ENCODE data around the gene ANKUB1. TPM values are rescaled to one million over a fixed set of nuclear protein-coding genes. Genes with fewer than 3 reads are reported as not detected.

The ANKUB1 gene
- total RNA-seq, 2 experiments from 2014 or later: not detected

- Mint-ChIP-seq H3K9me3 (ENCODE audit: low read depth) (no peaks in the 10 kb centered on the region), H3K27ac (no peak overlapping the region), H3K4me3 (no peak overlapping the region), H3K36me3 (ENCODE audit: low read depth) (no peaks in the 10 kb centered on the region), H3K27me3 (peaks cover 9% of the 10 kb centered on the region), H3K4me1 (no peaks in the 10 kb centered on the region)
- ATAC-seq (no peak), DNase-seq (no peak)
- POLR2A ChIA-PET: no interaction called here
- intact Hi-C loops (cut with DNase I, micrococcal nuclease): no loop called here
- CTCF ChIA-PET: interaction anchor here (0.8 to 1.6 kb wide), 2 partner anchors 10 to 26 kb away, joined by 3 to 8 read pairs; no protein-coding TSS in a partner anchor
Measured at GRCh38 chr3:149781741-149782140, 10.6 kb downstream of the ANKUB1 start.

DNA sequence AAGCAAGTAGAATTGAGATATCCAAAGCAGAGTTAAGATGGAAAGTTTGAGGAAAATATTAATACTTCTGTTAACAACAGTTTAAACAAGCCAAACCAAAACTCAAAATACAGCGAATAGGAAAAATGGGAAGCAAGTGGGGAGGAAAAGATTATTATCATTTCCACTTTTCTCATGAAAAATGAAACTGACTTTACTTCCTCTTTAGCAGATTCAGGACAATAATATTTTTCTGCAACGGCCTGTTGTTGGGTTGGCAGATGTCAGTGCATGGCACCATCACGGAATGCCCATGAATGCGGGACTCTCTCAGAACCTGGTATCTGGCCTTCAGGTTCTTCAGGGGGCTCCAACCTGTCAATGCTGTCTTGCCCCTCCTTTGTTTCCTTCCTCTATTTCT lies 11.1 kb downstream of the ANKUB1 start:
- no peaks in the 10 kb centered on the region for H3K36me3 Mint-ChIP-seq (ENCODE audit: low read depth)
- DNase-seq (no peak), ATAC-seq (no peak)
- H3K4me1 Mint-ChIP-seq: no peaks in the 10 kb centered on the region
- POLR2A ChIA-PET: no interaction called here
- no peaks in the 10 kb centered on the region for H3K9me3 Mint-ChIP-seq (ENCODE audit: low read depth)
- CTCF ChIA-PET: interaction anchor here (0.8 to 1.6 kb wide), 2 partner anchors 10 to 27 kb away, joined by 3 to 8 read pairs; no protein-coding TSS in a partner anchor
- no peak overlapping the region for H3K27ac Mint-ChIP-seq
- no peak overlapping the region for H3K4me3 Mint-ChIP-seq
- intact Hi-C loops (cut with DNase I, micrococcal nuclease): no loop called here
- H3K27me3 Mint-ChIP-seq: peaks cover 6% of the 10 kb centered on the region

DNA sequence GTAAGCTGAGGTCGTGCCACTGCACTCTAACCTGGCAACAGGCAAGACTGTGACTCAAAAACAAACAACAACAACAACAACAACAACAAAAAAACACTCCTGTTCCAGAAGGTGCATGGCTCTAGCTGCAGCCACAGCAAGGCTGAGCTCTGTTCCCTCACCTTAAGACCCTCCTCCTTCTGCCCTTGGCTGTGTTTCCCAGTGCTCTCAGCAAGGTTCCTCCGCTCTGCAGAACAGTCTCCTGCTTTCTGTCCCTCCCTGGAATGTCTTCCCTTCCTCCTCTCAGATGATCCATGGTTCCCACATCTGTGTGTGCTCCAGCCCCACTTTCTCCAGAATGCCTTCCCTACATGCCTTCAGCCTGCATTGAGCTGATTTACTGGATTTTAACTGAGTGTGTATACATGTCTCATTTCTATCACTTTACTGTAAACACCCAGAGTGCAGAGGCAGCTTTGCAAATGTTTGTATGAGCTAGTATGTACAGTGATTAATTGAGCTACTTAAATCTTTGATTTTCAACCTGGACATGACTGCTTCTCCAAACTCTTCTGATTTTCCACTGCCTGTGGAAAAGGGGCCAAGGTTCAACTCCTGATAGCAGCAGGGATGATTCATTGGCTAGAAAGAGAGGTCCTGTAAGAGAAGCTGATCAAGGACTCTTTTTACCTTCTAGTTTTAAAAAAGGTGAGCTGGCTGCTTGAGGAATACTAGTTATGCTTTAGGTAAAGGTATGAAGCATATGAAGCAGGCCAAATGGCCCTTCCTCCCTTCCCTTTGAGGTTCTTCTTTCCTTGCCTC lies 14.7 kb downstream of the ANKUB1 start:
- peaks cover 6% of the 10 kb centered on the region for H3K27me3 Mint-ChIP-seq
- no peaks in the 10 kb centered on the region for H3K4me1 Mint-ChIP-seq
- intact Hi-C loops (cut with DNase I, micrococcal nuclease): loop anchor here in 1 of 2 experiments (10.0 kb wide), 1 partner anchor 407 kb away; no protein-coding TSS in a partner anchor
- CTCF ChIA-PET: interaction anchor here (0.6 to 1.7 kb wide), 5 partner anchors 9 to 246 kb away, joined by 3 to 5 read pairs (median 3); no protein-coding TSS in a partner anchor
- ATAC-seq (no peak), DNase-seq (no peak)
- no peak overlapping the region for H3K27ac Mint-ChIP-seq
- H3K9me3 Mint-ChIP-seq (ENCODE audit: low read depth): no peaks in the 10 kb centered on the region
- H3K4me3 Mint-ChIP-seq: no peak overlapping the region
- H3K36me3 Mint-ChIP-seq (ENCODE audit: low read depth): no peaks in the 10 kb centered on the region
- POLR2A ChIA-PET: no interaction called here

- peaks cover 12% of the 10 kb centered on the region for H3K27me3 Mint-ChIP-seq
- DNase-seq (no peak), ATAC-seq (no peak)
- ChIA-PET POLR2A (interaction anchor here (0.7 kb wide), 1 partner anchor 19 kb away, joined by 4 read pairs; no protein-coding TSS in a partner anchor), CTCF (interaction anchor here (0.7 to 1.7 kb wide), 4 partner anchors 16 to 208 kb away, joined by 3 to 7 read pairs (median 4); partner anchors contain the start of gene ANKUB1)
- no peak overlapping the region for H3K4me3 Mint-ChIP-seq
- H3K4me1 Mint-ChIP-seq: no peaks in the 10 kb centered on the region
- H3K27ac Mint-ChIP-seq: no peak overlapping the region
- H3K9me3 Mint-ChIP-seq (ENCODE audit: low read depth): no peaks in the 10 kb centered on the region
- intact Hi-C loops (cut with DNase I, micrococcal nuclease): loop anchor here in 1 of 2 experiments (10.0 kb wide), 1 partner anchor 409 kb away; no protein-coding TSS in a partner anchor
- no peaks in the 10 kb centered on the region for H3K36me3 Mint-ChIP-seq (ENCODE audit: low read depth)
Measured at GRCh38 chr3:149776170-149776569, 16.2 kb downstream of the ANKUB1 start.

DNA sequence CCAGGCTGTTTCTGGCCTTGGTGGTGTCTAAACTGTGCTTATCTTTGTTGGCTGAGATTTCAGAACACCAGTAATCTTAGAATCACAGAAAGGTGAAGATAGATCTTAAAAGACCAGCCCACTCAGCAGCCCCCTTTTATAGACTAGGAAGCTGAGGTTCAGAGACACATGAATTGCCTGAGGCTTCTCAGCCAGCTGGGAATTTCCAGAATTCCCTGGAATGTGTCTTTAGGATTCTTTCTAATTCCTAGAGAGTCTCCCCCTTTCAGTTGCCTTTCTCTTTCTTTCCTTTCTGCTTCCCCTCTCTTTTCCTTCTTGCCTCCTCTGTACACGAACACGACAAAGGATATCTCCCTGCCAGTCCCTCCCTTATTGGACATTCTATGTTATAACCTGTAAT lies 19.5 kb downstream of the ANKUB1 start:
- no peaks in the 10 kb centered on the region for H3K36me3 Mint-ChIP-seq (ENCODE audit: low read depth)

DNA sequence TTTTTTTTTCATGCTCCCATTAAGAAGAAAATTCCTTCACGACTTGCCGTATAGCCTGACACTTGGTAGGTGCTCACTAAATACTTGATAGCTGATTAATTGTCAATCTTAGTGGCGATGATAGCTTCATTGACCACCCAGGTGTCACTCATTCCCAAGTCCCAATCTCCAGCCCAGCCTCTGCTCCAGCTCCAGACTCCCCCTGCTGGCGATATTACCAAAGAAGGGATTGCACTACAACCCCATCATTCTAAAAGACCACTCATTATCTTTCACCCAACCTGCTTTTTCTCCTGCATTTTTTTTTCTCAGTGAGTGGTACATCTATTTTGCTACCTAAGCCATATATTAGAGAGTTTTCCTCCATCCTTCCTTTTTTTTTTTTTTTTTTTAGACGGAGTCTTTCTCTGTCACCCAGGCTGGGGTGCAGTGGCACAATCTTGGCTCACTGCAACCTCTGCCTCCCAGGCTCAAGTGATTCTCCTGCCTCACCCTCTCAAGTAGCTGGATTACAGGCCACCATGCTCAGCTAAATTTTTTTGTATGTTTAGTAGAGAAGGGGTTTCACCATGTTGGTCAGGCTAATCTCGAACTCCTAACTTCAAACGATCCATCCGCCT lies 20.6 kb downstream of the ANKUB1 start:
- no peak overlapping the region for H3K27ac Mint-ChIP-seq
- ATAC-seq: peak; percentile 49
- H3K4me1 Mint-ChIP-seq: no peaks in the 10 kb centered on the region
- POLR2A ChIA-PET: interaction anchor here (0.7 kb wide), 1 partner anchor 21 kb away, joined by 3 read pairs; no protein-coding TSS in a partner anchor
- no peak overlapping the region for H3K4me3 Mint-ChIP-seq
- no peaks in the 10 kb centered on the region for H3K36me3 Mint-ChIP-seq (ENCODE audit: low read depth)
- CTCF ChIA-PET: interaction anchor here (0.6 to 8.2 kb wide), 33 partner anchors 8 to 436 kb away, joined by 3 to 46 read pairs (median 4); partner anchors contain the start of gene COMMD2
- H3K9me3 Mint-ChIP-seq (ENCODE audit: low read depth): no peaks in the 10 kb centered on the region
- H3K27me3 Mint-ChIP-seq: peaks cover 11% of the 10 kb centered on the region
- intact Hi-C loops (cut with DNase I, micrococcal nuclease): loop anchor here (1.0 to 10.0 kb wide), 5 partner anchors 202 to 413 kb away; no protein-coding TSS in a partner anchor
- peak; percentile 65 for DNase-seq

More for the DNA sequence above, 19.5 kb downstream of the ANKUB1 start:
- H3K4me3 Mint-ChIP-seq: no peak overlapping the region
- intact Hi-C loops (cut with DNase I, micrococcal nuclease): loop anchor here in 1 of 2 experiments (5.0 to 10.0 kb wide), 3 partner anchors 241 to 412 kb away; no protein-coding TSS in a partner anchor
- ChIA-PET CTCF (interaction anchor here (0.7 to 8.2 kb wide), 10 partner anchors 18 to 245 kb away, joined by 3 to 46 read pairs (median 3); partner anchors contain the start of gene COMMD2), POLR2A (no interaction called here)
- H3K27me3 Mint-ChIP-seq: peaks cover 15% of the 10 kb centered on the region
- H3K27ac Mint-ChIP-seq: no peak overlapping the region
- no peaks in the 10 kb centered on the region for H3K4me1 Mint-ChIP-seq
- no peak for ATAC-seq
- no peaks in the 10 kb centered on the region for H3K9me3 Mint-ChIP-seq (ENCODE audit: low read depth)
- DNase-seq: no peak

DNA sequence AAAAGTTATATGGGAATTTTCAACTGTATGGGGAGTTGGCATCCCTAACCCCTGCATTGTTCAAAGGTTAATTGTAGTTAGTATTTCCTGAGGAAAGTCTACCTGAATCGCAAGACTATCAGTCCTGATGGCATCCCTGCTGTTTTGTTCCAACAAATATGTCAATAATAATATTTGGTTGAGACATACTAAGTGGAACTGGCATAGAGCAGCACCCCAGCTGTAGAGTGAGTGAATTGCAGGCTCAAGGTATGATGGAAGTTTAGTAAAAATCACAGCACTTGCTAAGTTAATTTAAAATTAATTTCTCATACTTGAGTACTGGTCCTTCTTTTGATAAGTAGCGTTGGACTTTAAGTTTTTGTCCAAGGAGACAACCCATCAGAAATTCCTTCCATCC lies 22.1 kb downstream of the ANKUB1 start:
- H3K36me3 Mint-ChIP-seq (ENCODE audit: low read depth): no peaks in the 10 kb centered on the region
- H3K27ac Mint-ChIP-seq: no peak overlapping the region
- H3K4me1 Mint-ChIP-seq: no peaks in the 10 kb centered on the region
- intact Hi-C loops (cut with DNase I, micrococcal nuclease): loop anchor here in 1 of 2 experiments (5.0 to 10.0 kb wide), 3 partner anchors 238 to 415 kb away; no protein-coding TSS in a partner anchor
- H3K4me3 Mint-ChIP-seq: no peak overlapping the region
- H3K27me3 Mint-ChIP-seq: peaks cover 17% of the 10 kb centered on the region
- ChIA-PET POLR2A (no interaction called here), CTCF (interaction anchor here (0.8 to 8.2 kb wide), 13 partner anchors 8 to 250 kb away, joined by 3 to 46 read pairs (median 6); partner anchors contain the start of gene COMMD2)
- no peaks in the 10 kb centered on the region for H3K9me3 Mint-ChIP-seq (ENCODE audit: low read depth)
- DNase-seq: no peak
- ATAC-seq: no peak

GRCh38 chr3:149768704-149769103 lies 23.6 kb downstream of the ANKUB1 start:
- no peaks in the 10 kb centered on the region for H3K9me3 Mint-ChIP-seq (ENCODE audit: low read depth)
- no peak overlapping the region for H3K27ac Mint-ChIP-seq
- intact Hi-C loops (cut with DNase I, micrococcal nuclease): loop anchor here in 1 of 2 experiments (5.0 kb wide), 1 partner anchor 39 kb away; no protein-coding TSS in a partner anchor
- POLR2A ChIA-PET: no interaction called here
- H3K36me3 Mint-ChIP-seq (ENCODE audit: low read depth): no peaks in the 10 kb centered on the region
- no peak overlapping the region for H3K4me3 Mint-ChIP-seq
- CTCF ChIA-PET: interaction anchor here (0.6 to 8.2 kb wide), 3 partner anchors 9 to 200 kb away, joined by 3 to 46 read pairs (median 5); no protein-coding TSS in a partner anchor
- no peaks in the 10 kb centered on the region for H3K4me1 Mint-ChIP-seq
- peaks cover 25% of the 10 kb centered on the region for H3K27me3 Mint-ChIP-seq
- ATAC-seq (no peak), DNase-seq (no peak)

DNA sequence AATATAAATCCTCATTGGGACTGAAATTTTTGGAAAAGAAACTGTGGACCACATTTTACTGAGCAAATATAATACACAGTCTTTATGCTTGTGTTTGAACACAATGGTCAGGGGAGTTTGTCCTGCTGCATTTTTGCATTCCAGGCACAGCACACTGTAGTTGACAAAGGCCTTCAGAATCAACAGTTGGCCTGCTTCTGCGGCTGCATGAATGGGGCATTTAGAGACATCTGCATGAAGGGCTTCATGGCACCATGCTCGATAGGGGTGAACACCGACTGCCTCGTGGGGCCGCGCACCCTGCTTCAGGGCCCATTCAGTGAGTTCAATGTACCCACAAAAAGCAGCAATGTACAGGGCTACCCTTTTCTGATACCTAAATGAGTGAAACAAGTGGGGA lies 24.6 kb downstream of the ANKUB1 start:
- DNase-seq: no peak
- H3K4me1 Mint-ChIP-seq: no peaks in the 10 kb centered on the region
- H3K36me3 Mint-ChIP-seq (ENCODE audit: low read depth): no peaks in the 10 kb centered on the region
- intact Hi-C loops (cut with DNase I, micrococcal nuclease): loop anchor here in 1 of 2 experiments (5.0 kb wide), 1 partner anchor 40 kb away; no protein-coding TSS in a partner anchor
- ChIA-PET CTCF (interaction anchor here (0.9 to 8.2 kb wide), 4 partner anchors 7 to 40 kb away, joined by 3 to 46 read pairs (median 12); partner anchors contain the start of gene COMMD2), POLR2A (no interaction called here)
- ATAC-seq: no peak
- H3K27me3 Mint-ChIP-seq: peaks cover 25% of the 10 kb centered on the region
- no peak overlapping the region for H3K27ac Mint-ChIP-seq
- H3K4me3 Mint-ChIP-seq: no peak overlapping the region
- no peaks in the 10 kb centered on the region for H3K9me3 Mint-ChIP-seq (ENCODE audit: low read depth)

DNA sequence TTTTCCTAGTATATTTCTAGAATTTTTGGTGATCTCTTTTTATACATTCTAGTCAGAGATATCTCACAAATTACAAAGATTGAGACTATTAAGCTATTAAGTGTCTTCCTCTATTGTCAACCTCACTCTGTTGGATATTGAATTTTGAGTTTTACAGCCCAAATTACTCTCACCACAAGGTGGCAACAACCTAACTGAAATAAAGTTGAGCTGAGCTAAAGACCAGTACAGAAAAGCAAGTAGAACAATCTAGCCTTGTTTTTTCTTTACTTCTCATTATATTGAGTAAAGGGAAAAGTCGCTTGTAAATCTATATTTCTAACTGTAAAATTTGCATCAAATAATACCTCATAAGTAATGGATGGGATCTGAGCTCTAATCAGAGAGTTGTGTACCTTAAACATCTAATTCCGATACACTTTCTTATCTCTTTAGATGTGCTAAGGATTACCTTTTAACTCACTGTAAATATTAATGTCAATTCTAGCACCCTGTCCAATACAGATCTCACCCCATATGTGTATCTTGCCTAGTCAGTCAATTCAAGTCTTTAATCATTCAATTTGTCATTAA lies 26.5 kb downstream of the ANKUB1 start:
- no peak overlapping the region for H3K27ac Mint-ChIP-seq
- H3K36me3 Mint-ChIP-seq (ENCODE audit: low read depth): no peaks in the 10 kb centered on the region
- ChIA-PET CTCF (interaction anchor here (0.8 to 8.2 kb wide), 6 partner anchors 9 to 253 kb away, joined by 3 to 46 read pairs (median 8); partner anchors contain the start of genes ANKUB1 and COMMD2), POLR2A (no interaction called here)
- peaks cover 24% of the 10 kb centered on the region for H3K27me3 Mint-ChIP-seq
- DNase-seq (no peak), ATAC-seq (no peak)
- no peaks in the 10 kb centered on the region for H3K4me1 Mint-ChIP-seq
- H3K9me3 Mint-ChIP-seq (ENCODE audit: low read depth): no peaks in the 10 kb centered on the region
- H3K4me3 Mint-ChIP-seq: no peak overlapping the region
- intact Hi-C loops (cut with DNase I, micrococcal nuclease): loop anchor here in 1 of 2 experiments (5.0 kb wide), 1 partner anchor 41 kb away; no protein-coding TSS in a partner anchor

GRCh38 chr3:149764302-149764701 lies 28.1 kb downstream of the ANKUB1 start:
- H3K4me1 Mint-ChIP-seq: no peaks in the 10 kb centered on the region
- no peak overlapping the region for H3K4me3 Mint-ChIP-seq
- H3K9me3 Mint-ChIP-seq (ENCODE audit: low read depth): no peaks in the 10 kb centered on the region
- no peak overlapping the region for H3K27ac Mint-ChIP-seq
- intact Hi-C loops (cut with DNase I, micrococcal nuclease): no loop called here
- peaks cover 27% of the 10 kb centered on the region for H3K27me3 Mint-ChIP-seq
- POLR2A ChIA-PET: no interaction called here
- DNase-seq: no peak
- no peaks in the 10 kb centered on the region for H3K36me3 Mint-ChIP-seq (ENCODE audit: low read depth)
- ATAC-seq: no peak
- CTCF ChIA-PET: no interaction called here

All from activated CD4-positive, alpha-beta T cell treated with anti-CD3 and anti-CD28 coated beads for 36 hours (primary cell).